Activated naive CD8-positive, alpha-beta T cell treated with anti-CD3 and anti-CD28 coated beads, Interleukin-2, amount 50 U/mL, for 16 hours (primary cell): Measurements from ENCODE around the gene DNAJC15.
"Not testable (repeated sequence)": the region's sequence is repeated elsewhere in the genome, so short reads cannot be mapped to it uniquely, and the experiment has no call there.

ENCODE experiments used
- DNase-seq: peaks from one replicate; pipeline ENCODE4 v3.0.0-alpha.2; 2020; ENCODE audit warnings: low read depth, low spot score

The DNAJC15 gene

GRCh38 chr13:43044720-43045301, 21.4 kb downstream of the DNAJC15 start:
- no peak for DNase-seq

DNA sequence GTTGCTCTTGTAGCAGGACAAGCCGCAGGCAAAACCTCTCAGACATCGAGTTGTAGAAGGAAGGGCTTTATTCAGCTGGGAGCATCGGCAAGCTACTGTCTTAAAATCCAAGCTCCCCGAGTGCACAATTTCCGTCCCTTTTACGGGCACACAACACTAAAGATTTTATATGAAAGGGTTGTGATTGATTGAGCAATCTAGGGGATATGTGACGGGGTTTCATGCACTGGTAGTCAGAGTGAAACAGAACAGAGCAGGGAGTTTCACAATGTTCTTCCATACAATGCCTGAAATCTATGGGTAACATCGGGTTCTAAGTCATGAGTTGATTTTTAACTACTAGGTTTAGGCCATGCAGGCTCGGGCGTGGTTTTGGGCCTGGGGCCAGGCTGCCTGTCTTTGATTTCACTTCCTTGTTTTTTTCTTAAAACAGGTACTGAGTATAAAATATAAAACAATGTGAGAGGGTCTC, 22.0 kb downstream of the DNAJC15 start:
- DNase-seq: not testable (repeated sequence)

GRCh38 chr13:43046259-43046658, 22.9 kb downstream of the DNAJC15 start:
- no peak for DNase-seq

GRCh38 chr13:43054803-43055802, 31.7 kb downstream of the DNAJC15 start:
- DNase-seq: no peak

GRCh38 chr13:43057653-43058317, 34.4 kb downstream of the DNAJC15 start:
- DNase-seq: no peak

DNA sequence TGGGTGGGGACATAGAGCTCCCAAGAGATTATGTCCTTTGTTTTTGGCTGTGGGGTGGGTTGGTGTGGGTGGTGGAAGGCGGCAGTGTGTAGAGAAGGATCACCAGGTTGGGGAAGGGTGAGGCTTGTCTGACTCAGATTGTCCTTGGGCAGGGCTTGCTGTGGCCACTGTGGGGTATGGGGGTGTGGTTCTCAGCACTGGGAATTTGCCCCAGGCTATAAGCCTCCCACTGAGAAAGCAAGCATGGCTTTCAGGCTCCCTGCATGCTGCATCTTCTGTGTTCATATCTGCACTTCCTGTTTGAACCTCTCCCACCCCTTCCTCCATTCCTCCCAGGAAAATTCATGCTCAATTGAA, 34.9 kb downstream of the DNAJC15 start:
- no peak for DNase-seq

- DNase-seq: no peak
Observed at GRCh38 chr13:43058831-43059230, 35.4 kb downstream of the DNAJC15 start.

- DNase-seq: not testable (repeated sequence)
Observed at GRCh38 chr13:43059779-43060178, 36.4 kb downstream of the DNAJC15 start.

DNA sequence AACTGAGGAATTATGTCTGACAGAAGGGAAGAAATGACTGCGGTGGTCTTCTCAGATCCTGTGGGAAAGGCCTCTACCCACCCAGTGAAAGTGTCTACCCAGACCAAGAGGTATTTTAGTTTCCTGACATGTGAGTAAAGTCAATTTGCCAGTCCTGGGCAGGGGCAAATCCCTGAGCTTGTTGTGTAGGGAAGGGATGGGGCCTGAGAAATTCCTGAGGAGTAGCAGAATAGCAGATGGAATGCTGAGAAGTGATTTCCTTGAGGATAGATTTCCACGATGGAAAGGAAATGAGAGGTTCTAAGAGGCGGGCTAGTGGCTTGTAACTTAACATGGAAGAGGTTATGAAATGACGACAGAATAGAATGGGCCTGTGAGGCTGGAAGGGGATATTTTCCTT, 37.4 kb downstream of the DNAJC15 start:
- DNase-seq: not testable (repeated sequence)

DNA sequence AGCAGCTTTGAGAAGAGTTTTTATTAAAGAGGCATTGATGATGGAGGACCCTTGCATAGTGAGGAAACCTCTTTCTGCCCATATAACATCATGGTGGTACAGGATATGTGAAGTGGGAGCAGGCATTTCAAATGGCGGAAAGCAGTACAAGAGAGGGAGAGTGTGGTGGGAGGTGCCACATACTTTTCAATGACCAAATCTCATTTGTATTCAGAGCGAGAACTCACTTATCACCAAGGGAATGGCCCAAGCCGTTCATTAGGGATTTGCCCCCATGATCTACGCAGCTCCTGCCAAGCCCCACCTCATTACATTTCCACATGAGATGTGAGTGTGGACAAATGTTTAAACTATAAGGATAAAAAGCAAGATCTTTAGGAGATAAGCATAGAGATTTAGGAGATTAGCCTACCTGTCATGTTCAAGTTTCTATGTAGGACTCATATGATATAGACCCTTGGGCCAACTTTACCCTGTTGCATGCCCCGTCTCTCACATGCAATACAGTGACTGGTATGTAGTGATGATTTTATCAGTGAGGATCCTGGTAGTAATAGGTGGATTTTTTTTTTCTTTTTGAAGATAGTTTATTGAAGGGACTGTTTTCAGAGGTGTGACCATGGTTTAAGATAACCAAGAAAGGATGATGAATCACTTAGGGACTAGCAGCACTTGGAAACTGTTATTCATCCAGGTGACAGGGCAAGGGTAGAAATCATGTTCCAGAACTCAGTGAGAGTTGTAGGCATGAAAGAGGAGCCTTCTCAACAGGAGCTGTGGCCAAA, 38.3 kb downstream of the DNAJC15 start:
- no peak for DNase-seq

DNA sequence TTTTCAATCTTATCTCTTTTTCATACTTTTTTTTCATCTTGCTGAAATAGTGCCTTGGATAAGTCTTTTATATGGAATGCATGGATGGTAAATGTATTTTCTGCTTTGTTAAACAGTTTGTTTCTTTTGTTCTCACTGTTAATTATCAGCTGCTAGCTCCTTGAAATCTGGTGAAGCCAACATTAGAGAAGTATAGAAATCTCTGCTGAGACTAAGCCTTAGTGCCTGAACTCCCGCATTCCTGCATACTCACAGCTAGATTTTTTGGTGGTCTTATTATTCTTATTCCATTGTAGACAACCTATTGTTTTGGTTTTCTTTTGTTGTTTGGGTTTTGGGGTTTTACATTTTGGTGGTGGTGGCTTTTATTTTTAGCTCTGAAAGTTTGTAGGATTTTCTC, 48.4 kb downstream of the DNAJC15 start:
- DNase-seq: no peak

GRCh38 chr13:43072394-43072793, 49.0 kb downstream of the DNAJC15 start:
- DNase-seq: no peak

- DNase-seq: no peak
Observed at GRCh38 chr13:43074824-43075510, 51.6 kb downstream of the DNAJC15 start.

DNA sequence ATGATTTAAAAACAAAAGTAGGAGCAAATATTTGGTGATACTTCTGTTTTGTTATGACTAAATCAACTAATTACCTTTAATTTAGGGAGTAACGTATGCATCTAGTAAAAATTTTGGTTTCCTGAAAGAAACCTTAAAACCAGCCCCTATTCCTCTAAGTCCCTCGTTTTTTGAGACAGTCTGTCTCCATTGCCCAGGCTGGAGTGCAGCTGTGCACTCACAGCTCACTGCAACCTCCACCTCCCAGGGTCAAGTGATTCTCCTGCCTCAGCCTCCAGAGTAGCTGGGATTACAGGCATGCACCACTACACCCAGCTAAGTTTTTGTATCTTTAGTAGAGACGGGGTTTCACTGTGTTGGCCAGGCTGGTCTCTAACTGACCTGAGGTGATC, 52.1 kb downstream of the DNAJC15 start:
- DNase-seq: not testable (repeated sequence)

- no peak for DNase-seq
Observed at GRCh38 chr13:43077046-43077445, 53.7 kb downstream of the DNAJC15 start.

GRCh38 chr13:43077461-43077860, 54.1 kb downstream of the DNAJC15 start:
- no peak for DNase-seq

DNA sequence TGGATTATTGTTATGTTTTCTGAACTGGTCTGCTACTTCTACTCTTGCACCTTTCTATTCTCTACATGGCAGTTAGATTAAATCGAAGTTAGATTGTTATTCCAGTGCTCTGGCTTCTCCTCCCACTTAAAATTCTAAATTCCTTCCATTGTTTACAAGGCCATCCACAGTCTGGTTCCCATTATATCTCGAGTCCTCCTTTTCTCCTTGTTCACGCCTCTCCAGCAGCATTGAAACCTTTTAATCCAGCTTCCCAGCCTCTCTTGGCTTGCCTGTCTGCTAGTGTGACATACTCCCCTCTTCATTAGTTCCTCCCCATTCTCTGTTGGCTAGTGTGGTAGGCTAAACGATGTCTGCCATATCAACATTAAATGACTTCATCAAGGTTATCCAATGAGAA, 54.5 kb downstream of the DNAJC15 start:
- no peak for DNase-seq

DNA sequence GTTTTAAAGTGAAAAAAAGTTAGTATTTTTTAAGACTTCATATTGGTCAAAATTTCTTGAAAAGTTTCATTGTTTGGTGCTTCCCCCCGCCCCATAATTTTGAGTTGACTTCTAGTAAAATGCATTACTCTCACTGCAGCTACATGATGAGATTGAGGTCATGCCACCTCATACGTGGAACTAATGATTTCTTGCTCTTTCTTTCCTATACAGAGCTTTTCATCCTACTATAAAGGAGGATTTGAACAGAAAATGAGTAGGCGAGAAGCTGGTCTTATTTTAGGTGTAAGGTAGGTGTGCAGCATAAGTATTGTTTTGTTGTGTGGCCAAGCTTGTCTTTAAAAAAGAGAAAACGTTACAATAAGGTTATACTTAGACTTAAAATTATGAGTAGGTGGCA, 55.0 kb downstream of the DNAJC15 start:
- DNase-seq: no peak

GRCh38 chr13:43079392-43079931, 56.1 kb downstream of the DNAJC15 start:
- DNase-seq: no peak

- no peak for DNase-seq
Observed at GRCh38 chr13:43080199-43080598, 56.8 kb downstream of the DNAJC15 start.

DNA sequence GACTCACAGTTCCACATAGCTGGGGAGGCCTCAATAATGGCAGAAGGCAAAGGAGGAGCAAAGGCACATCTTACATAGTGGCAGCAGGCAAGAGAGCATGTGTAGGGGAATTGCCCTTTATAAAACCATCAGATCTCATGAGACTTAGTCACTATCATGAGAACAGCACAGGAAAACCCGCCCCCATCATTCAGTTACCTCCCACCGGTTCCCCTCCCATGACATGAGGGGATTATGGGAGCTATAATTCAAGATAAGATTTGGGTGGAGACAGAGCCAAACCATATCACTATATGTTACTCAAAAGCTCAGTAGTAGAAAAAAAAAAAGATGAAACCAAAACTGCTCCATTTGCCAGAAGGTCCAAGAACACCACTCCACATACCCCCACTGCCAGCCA, 58.5 kb downstream of the DNAJC15 start:
- DNase-seq: no peak
